22Rv1 (cell line): ENCODE measurements around the gene MSANTD7.
A peak's percentile ranks its signal among the peaks of the same experiment; 100 is the strongest.
"Not testable (repeated sequence)": the region's sequence is repeated elsewhere in the genome, so short reads cannot be mapped to it uniquely, and the experiment has no call there.

Source experiments
- H3K27ac ChIP-seq: fragments of 450-650 bp; 2 replicates; pipeline ENCODE4 v1.5.1; 2017
- ZFX ChIP-seq: fragments of 450-650 bp; IDR thresholded peaks from 2 replicates; pipeline ENCODE4 v1.6.1; 2017; ENCODE audit warnings: antibody characterized with exemption, borderline replicate concordance
- TF ChIP-seq, protein P1 (sequence below): fragments of 450-650 bp; IDR thresholded peaks from 2 replicates; pipeline ENCODE4 v1.5.1; 2017; ENCODE audit warnings: mild to moderate bottlenecking

Gene MSANTD7

DNA sequence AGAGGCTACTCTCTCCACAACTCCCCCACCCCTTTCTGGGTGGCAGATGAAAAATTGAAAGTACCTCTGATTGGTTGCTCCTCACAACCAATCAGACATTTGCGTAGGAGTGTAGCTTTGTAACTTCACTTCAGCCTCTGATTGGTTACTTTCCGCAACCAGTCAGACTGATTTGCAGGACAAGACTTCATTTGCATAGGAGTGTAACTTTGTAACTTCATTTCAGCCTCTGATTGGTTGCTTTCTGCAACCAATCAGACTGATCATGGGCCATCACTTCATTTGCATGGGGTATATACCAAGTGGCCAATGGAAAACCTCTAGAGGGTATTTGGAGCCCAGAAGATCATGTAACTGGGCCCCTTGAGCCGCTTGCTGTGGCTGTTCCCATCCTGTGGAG is 25.8 kb upstream of the MSANTD7 start:
- no peak overlapping the region for H3K27ac ChIP-seq
- TF ChIP-seq, protein P1, sequence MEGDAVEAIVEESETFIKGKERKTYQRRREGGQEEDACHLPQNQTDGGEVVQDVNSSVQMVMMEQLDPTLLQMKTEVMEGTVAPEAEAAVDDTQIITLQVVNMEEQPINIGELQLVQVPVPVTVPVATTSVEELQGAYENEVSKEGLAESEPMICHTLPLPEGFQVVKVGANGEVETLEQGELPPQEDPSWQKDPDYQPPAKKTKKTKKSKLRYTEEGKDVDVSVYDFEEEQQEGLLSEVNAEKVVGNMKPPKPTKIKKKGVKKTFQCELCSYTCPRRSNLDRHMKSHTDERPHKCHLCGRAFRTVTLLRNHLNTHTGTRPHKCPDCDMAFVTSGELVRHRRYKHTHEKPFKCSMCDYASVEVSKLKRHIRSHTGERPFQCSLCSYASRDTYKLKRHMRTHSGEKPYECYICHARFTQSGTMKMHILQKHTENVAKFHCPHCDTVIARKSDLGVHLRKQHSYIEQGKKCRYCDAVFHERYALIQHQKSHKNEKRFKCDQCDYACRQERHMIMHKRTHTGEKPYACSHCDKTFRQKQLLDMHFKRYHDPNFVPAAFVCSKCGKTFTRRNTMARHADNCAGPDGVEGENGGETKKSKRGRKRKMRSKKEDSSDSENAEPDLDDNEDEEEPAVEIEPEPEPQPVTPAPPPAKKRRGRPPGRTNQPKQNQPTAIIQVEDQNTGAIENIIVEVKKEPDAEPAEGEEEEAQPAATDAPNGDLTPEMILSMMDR, result no peak
- no peak for TF ChIP-seq ZFX

DNA sequence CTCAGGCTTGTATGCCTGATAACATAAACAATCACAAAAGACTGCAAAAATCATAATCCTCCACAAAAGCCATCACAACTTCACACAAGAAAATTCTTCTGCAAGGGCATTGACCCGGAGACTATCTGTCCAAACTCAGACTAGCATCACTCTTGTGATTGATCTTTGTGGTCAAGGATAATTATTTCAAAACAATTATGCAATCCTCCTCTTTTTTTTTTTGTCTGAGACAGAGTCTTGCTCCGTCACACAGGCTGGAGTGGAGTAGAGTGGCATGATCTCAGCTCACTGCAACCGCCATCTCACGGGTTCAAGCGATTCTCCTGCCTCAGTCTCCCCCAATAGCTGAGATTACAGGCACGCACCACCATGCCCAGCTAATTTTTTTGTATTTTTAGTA is 22.4 kb upstream of the MSANTD7 start:
- TF ChIP-seq, protein P1, result no peak
- TF ChIP-seq ZFX, result no peak
- no peak overlapping the region for H3K27ac ChIP-seq

DNA sequence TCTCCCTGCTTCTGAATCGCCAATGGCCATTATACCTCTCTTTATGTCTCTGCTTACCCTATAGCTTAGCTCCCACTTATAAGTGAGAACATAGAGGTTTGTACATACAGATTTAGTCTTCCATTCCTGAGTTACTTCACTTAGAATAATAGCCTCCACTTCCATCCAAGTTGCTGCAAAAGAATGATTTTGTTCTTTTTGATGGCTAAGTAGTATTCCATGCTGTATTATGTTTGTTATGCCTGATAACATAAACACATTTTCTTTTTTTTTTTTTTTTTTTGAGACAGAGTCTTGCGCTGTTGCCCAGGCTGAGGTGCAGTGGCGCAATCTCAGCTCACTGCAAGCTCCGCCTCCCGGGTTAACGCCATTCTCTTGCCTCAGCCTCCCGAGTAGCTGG is 21.4 kb upstream of the MSANTD7 start:
- not testable (repeated sequence) for H3K27ac ChIP-seq

GRCh38 chr10:14820010-14820774 is 17.9 kb upstream of the MSANTD7 start:
- H3K27ac ChIP-seq, result no peak overlapping the region
- TF ChIP-seq, protein P1, result no peak
- TF ChIP-seq ZFX, result no peak

DNA sequence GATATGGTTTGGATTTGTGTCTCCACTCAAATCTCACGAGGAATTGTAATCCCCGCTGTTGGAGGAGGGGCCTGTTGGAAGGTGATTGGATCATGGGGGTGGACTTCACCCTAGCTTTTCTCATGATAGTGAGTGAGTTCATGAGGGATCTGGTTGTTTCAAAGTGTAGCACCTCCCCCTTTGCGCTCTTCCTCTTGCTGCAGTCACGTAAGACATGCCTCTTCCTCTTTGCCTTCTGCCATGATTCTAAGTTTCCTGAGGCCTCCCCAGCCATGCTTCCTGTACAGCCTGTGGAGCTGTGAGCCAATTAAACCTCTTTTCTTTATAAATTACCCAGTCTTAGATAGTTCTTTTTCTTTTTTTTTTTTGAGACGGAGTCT is 17.3 kb upstream of the MSANTD7 start:
- TF ChIP-seq, protein P1, result no peak
- no peak for TF ChIP-seq ZFX
- no peak overlapping the region for H3K27ac ChIP-seq

GRCh38 chr10:14821635-14822375 is 16.3 kb upstream of the MSANTD7 start:
- H3K27ac ChIP-seq, result no peak overlapping the region
- TF ChIP-seq, protein P1, result no peak
- TF ChIP-seq ZFX, result no peak

GRCh38 chr10:14822879-14823755 is 15.0 kb upstream of the MSANTD7 start:
- TF ChIP-seq, protein P1, result peak; percentile 66
- TF ChIP-seq ZFX, result no peak
- no peak overlapping the region for H3K27ac ChIP-seq
